H9 (cell line): ENCODE results near the gene CNR1. TPM values are rescaled to one million over a fixed set of nuclear protein-coding genes. Genes with fewer than 3 reads are reported as not detected.

Experiments used
- DNase-seq: peaks from one replicate; pipeline ENCODE4 v3.0.0-alpha.2; 2017
- H2AFZ ChIP-seq: one replicate; pipeline ENCODE4 v1.6.1; 2013; ENCODE audit warnings: mild to moderate bottlenecking, low read length, control low read depth, moderate library complexity
- H2AK5ac ChIP-seq: 2 replicates; pipeline ENCODE4 v1.6.1; 2013; ENCODE audit warnings: low read length, control low read depth, mixed read lengths; ENCODE audit not compliant: insufficient read length
- H2BK120ac ChIP-seq: one replicate; pipeline ENCODE4 v1.6.1; 2013; ENCODE audit warnings: low read depth, mild to moderate bottlenecking, low read length, control low read depth, inconsistent platforms; ENCODE audit not compliant: poor library complexity, severe bottlenecking
- H2BK12ac ChIP-seq: 2 replicates; pipeline ENCODE4 v1.6.1; 2013; ENCODE audit warnings: low read length, control low read depth, mixed read lengths, low read depth; ENCODE audit not compliant: insufficient read length
- H2BK15ac ChIP-seq: 2 replicates; pipeline ENCODE4 v1.6.1; 2013; ENCODE audit warnings: low read depth, low read length, control low read depth
- H2BK20ac ChIP-seq: one replicate; pipeline ENCODE4 v1.6.1; 2013; ENCODE audit warnings: low read depth, mild to moderate bottlenecking, low read length, control low read depth, inconsistent platforms; ENCODE audit not compliant: poor library complexity, severe bottlenecking
- H2BK5ac ChIP-seq: 2 replicates; pipeline ENCODE4 v1.6.1; 2013; ENCODE audit warnings: low read length, control low read depth, mixed read lengths; ENCODE audit not compliant: insufficient read length
- H3K14ac ChIP-seq: 2 replicates; pipeline ENCODE4 v1.6.1; 2013; ENCODE audit warnings: low read length, control low read depth; ENCODE audit not compliant: insufficient read depth
- H3K18ac ChIP-seq: 2 replicates; pipeline ENCODE4 v1.6.1; 2013; ENCODE audit warnings: low read depth, mild to moderate bottlenecking, mixed read lengths, low read length, control low read depth; ENCODE audit not compliant: insufficient read length
- H3K23ac ChIP-seq: 2 replicates; pipeline ENCODE4 v1.6.1; 2013; ENCODE audit warnings: low read length, control low read depth, mixed read lengths, low read depth; ENCODE audit not compliant: insufficient read length
- H3K23me2 ChIP-seq: 2 replicates; pipeline ENCODE4 v1.6.1; 2013; ENCODE audit warnings: low read depth, mild to moderate bottlenecking, mixed read lengths, low read length, control low read depth; ENCODE audit not compliant: insufficient read length, poor library complexity, severe bottlenecking
- H3K27ac ChIP-seq: 2 replicates; pipeline ENCODE4 v1.5.1; 2013; ENCODE audit warnings: low read length, control low read depth, mixed read lengths, low read depth; ENCODE audit not compliant: insufficient read length
- H3K27me3 ChIP-seq: 2 replicates; pipeline ENCODE4 v1.6.1; 2013; ENCODE audit warnings: low read length, control low read depth, inconsistent platforms; ENCODE audit not compliant: insufficient read depth
- H3K4ac ChIP-seq: 2 replicates; pipeline ENCODE4 v1.6.1; 2013; ENCODE audit warnings: low read depth, mild to moderate bottlenecking, control low read depth, inconsistent platforms, low read length, moderate library complexity
- H3K4me1 ChIP-seq: 2 replicates; pipeline ENCODE4 v1.6.1; 2013; ENCODE audit warnings: low read length, control low read depth, inconsistent platforms; ENCODE audit not compliant: insufficient read depth
- H3K4me2 ChIP-seq: 2 replicates; pipeline ENCODE4 v1.6.1; 2013; ENCODE audit warnings: low read length, control low read depth, mixed read lengths; ENCODE audit not compliant: insufficient read length, insufficient read depth
- H3K56ac ChIP-seq: 2 replicates; pipeline ENCODE4 v1.6.1; 2013; ENCODE audit warnings: low read depth, mild to moderate bottlenecking, mixed read lengths, low read length, control low read depth; ENCODE audit not compliant: insufficient read length
- H3K79me1 ChIP-seq: 2 replicates; pipeline ENCODE4 v1.6.1; 2013; ENCODE audit warnings: low read depth, mild to moderate bottlenecking, moderate library complexity, low read length, control low read depth, inconsistent platforms; ENCODE audit not compliant: insufficient read depth, poor library complexity, severe bottlenecking
- H3K79me2 ChIP-seq: 2 replicates; pipeline ENCODE4 v1.6.1; 2013; ENCODE audit warnings: low read length, control low read depth, inconsistent platforms; ENCODE audit not compliant: insufficient read depth
- H3K9ac ChIP-seq: 2 replicates; pipeline ENCODE4 v1.6.1; 2013; ENCODE audit warnings: low read length, control low read depth, mixed read lengths; ENCODE audit not compliant: insufficient read length; ENCODE audit errors: extremely low read depth
- H3K9me3 ChIP-seq: one replicate; pipeline ENCODE4 v1.6.1; 2013; ENCODE audit warnings: low read depth, low read length, inconsistent platforms; ENCODE audit not compliant: control insufficient read depth
- H3T11ph ChIP-seq: one replicate; pipeline ENCODE4 v1.6.1; 2013; ENCODE audit warnings: mild to moderate bottlenecking, low read length, control low read depth, inconsistent platforms
- H4K20me1 ChIP-seq: one replicate; pipeline ENCODE4 v1.6.1; 2013; ENCODE audit not compliant: control insufficient read depth, insufficient read length, insufficient read depth
- H4K5ac ChIP-seq: 2 replicates; pipeline ENCODE4 v1.6.1; 2013; ENCODE audit warnings: low read depth, mild to moderate bottlenecking, mixed read lengths, low read length, control low read depth; ENCODE audit not compliant: insufficient read length
- H4K8ac ChIP-seq: replicated peaks from 2 replicates; pipeline ENCODE4 v1.6.1; 2013; ENCODE audit warnings: low read length, control low read depth, mixed read lengths, low read depth; ENCODE audit not compliant: insufficient read length
- H4K91ac ChIP-seq: 2 replicates; pipeline ENCODE4 v1.6.1; 2013; ENCODE audit warnings: low read depth, mild to moderate bottlenecking, moderate library complexity, mixed read lengths, low read length, control low read depth; ENCODE audit not compliant: insufficient read length
- H3K27ac Mint-ChIP-seq, 3 experiments: 2 replicates in 2 of 3; 3 replicates in 1 of 3; pipeline ENCODE4 v1.8.0; 2020 to 2021; ENCODE audit warnings: mixed read lengths in 3 of 3, mild to moderate bottlenecking in 1 of 3, moderate library complexity in 1 of 3
- H3K27me3 Mint-ChIP-seq: 2 replicates; pipeline ENCODE4 v1.8.0; 2021; ENCODE audit warnings: low read depth, mild to moderate bottlenecking, moderate library complexity, mixed read lengths
- H3K36me3 Mint-ChIP-seq, 3 experiments: 2 replicates in 2 of 3; 3 replicates in 1 of 3; pipeline ENCODE4 v1.8.0; 2020 to 2021; ENCODE audit warnings: low read depth in 3 of 3, mixed read lengths in 3 of 3; ENCODE audit not compliant: insufficient read depth in 1 of 3
- H3K4me1 Mint-ChIP-seq, 2 experiments: 2 replicates each; pipeline ENCODE4 v1.8.0; 2020; ENCODE audit warnings: mixed read lengths in 2 of 2
- H3K4me3 Mint-ChIP-seq, 2 experiments: 2 replicates in 1 of 2; 3 replicates in 1 of 2; pipeline ENCODE4 v1.8.0; 2020 to 2021; ENCODE audit warnings: mild to moderate bottlenecking in 2 of 2, mixed read lengths in 2 of 2, moderate library complexity in 1 of 2
- H3K9me3 Mint-ChIP-seq, 2 experiments: 2 replicates in 1 of 2; 3 replicates in 1 of 2; pipeline ENCODE4 v1.8.0; 2020; ENCODE audit warnings: mild to moderate bottlenecking in 2 of 2, mixed read lengths in 2 of 2, moderate library complexity in 1 of 2
- CTCF ChIP-seq: fragments of 200-600 bp; sonication (generic); conservative IDR thresholded peaks from 3 replicates; pipeline ENCODE4 v1.8.0; 2021; ENCODE audit warnings: antibody characterized with exemption, mild to moderate bottlenecking
- WGBS: extraction: QIAGEN DNeasy Blood & Tissue Kit; methylation state at CpG from one replicate; pipeline ENCODE4 v1.1.7; 2013; ENCODE audit warnings: missing lambda C conversion rate, low lambda C conversion rate, mixed read lengths; ENCODE audit not compliant: insufficient read length; ENCODE audit errors: extremely low coverage; 5-methylcytosine and 5-hydroxymethylcytosine counted together
- total RNA-seq: library from RNA; stranded (reverse); gene quantifications from 2 replicates; pipeline ENCODE4 v1.2.1, GENCODE V29; 2021

The CNR1 gene
- total RNA-seq, 1 experiment from 2014 or later: 0.72 TPM

GRCh38 chr6:88116276-88116675, 49.9 kb downstream of the CNR1 start:
- Histone ChIP-seq H3K27ac (no peak overlapping the region), H4K91ac (no peak overlapping the region), H2BK15ac (no peak overlapping the region), H4K5ac (no peak overlapping the region), H3K4ac (no peak overlapping the region), H2BK120ac (no peak overlapping the region), H3K4me2 (no peak overlapping the region), H3K23me2 (no peaks in the 10 kb centered on the region), H2BK5ac (no peak overlapping the region), H2AFZ (no peak overlapping the region), H3K9me3 (no peaks in the 10 kb centered on the region), H2BK12ac (no peak overlapping the region), H3K23ac (no peak overlapping the region), H3K79me1 (no peaks in the 10 kb centered on the region), H3K27me3 (no peaks in the 10 kb centered on the region), H2BK20ac (no peak overlapping the region), H3K79me2 (no peaks in the 10 kb centered on the region), H4K20me1 (no peaks in the 10 kb centered on the region), H3K18ac (no peak overlapping the region), H3K4me1 (no peaks in the 10 kb centered on the region; the same call in 1 of the 2 replicates), H3K56ac (no peak overlapping the region), H4K8ac (no peak overlapping the region), H3K14ac (no peak overlapping the region), H3K9ac (no peak overlapping the region), H2AK5ac (no peak overlapping the region), H3T11ph (no peak overlapping the region)
- WGBS: no CpG with 5 or more reads among the region's 3 CpGs
- Mint-ChIP-seq H3K36me3 (no peaks in the 10 kb centered on the region), H3K4me1 (peaks cover 19 to 24% of the 10 kb centered on the region in 2 experiments), H3K4me3 (no peak overlapping the region), H3K27ac (no peak overlapping the region), H3K9me3 (peaks cover 0 to 2% of the 10 kb centered on the region in 2 experiments; a peak in 2 of 5 replicates), H3K27me3 (no peaks in the 10 kb centered on the region; the same call in 1 of the 2 replicates)
- no peak for TF ChIP-seq CTCF
- DNase-seq: no peak
